Measurements from ENCODE around the gene MICAL2.
A peak's percentile ranks its signal among the peaks of the same experiment; 100 is the strongest.

Gene MICAL2

GRCh38 chr11:12276831-12277475, 166.6 kb downstream of the MICAL2 start:
- DNase-seq = no peak

DNA sequence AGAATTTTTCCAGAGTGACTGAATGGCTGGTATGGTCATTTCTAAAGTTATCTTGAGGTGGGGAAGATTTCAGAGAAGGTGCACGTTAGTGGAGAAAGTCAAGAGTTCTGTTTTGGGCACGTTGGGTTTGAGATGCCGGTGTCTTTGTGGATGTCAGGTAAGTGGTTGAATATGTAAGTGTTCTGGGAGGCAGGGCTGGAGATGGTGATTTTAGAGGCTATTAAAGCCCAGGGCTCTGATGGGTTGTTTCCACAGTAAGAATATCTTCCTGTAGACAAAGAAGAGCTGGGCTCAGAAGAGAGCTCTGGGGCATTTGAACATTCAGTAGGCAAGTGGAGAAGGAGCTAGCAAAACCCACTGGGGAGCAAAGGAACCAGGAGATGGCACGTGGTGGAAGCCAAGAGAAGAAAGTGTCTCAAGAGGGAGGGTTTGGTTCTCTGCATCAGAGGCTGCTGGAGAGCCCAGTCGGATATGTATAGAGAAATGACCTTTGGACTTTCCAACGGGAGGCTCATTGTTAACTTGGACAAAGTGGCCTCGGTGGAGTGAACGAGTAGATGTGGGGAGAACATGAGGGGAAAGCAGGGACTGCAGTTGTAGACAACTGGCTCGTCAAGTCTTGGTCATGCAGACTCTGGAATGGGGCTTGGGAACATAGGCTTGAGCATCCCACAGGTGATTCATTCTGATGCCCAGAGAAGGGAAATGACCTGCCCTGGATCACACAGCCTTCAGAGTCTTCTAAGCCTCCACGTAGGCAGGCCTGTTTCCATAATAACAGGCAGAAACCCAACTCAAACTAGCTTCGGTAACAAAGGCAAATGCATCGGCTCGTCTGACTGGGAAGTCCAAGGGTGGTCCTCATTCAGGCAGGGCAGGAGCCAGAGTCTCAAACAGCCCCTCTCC, 168.6 kb downstream of the MICAL2 start:
- DNase-seq = no peak

GRCh38 chr11:12279672-12280108, 169.3 kb downstream of the MICAL2 start:
- no peak for DNase-seq

- no peak for DNase-seq
Measured at GRCh38 chr11:12280199-12280837, 169.9 kb downstream of the MICAL2 start.

GRCh38 chr11:12280838-12281565, 170.6 kb downstream of the MICAL2 start:
- DNase-seq = no peak

DNA sequence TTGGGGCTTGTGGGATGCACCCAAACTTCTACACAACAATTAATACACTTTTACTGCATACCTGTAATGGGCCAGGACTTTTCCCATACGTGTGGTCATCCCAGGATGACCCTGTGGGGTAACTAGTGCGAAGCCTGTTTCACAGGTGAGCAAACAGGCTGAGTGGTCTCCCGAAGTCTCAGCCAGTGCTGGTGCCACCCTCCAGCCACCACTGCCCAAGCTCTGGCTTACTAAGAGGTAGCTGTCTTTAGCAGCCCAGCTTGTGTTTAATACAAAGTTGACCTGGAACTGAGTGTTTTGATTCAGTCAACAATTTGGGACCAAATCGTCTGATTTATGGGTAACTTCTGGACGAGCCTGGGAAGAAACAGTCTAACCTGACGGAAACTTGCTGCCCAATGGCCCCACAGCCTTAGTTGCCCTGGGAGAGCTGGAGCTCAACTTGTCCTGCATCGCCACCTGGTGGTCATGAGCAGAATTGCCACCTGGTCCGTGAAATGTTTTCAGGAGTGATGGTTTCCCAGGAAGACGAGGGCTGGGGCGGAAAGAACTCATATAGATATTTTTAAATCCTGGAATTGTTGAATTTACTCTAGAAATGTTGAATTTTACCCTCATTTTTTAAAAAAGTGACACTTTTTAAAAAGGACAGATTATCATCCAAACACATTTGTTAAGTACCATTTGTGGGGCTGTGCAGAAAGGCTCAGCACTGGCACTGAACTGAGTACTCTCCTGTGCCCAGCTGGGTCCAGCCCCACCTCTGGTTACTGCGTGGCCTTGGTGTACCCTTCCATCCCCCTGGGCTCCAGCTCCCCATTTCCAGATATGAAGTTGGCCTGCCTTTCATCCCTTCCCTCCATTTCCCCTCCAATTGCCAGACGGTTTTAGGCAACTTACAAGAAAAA, 171.4 kb downstream of the MICAL2 start:
- DNase-seq = peak; percentile 75

GRCh38 chr11:12282676-12283075, 172.3 kb downstream of the MICAL2 start:
- no peak for DNase-seq

GRCh38 chr11:12284316-12285050, 174.1 kb downstream of the MICAL2 start:
- no peak for DNase-seq

DNA sequence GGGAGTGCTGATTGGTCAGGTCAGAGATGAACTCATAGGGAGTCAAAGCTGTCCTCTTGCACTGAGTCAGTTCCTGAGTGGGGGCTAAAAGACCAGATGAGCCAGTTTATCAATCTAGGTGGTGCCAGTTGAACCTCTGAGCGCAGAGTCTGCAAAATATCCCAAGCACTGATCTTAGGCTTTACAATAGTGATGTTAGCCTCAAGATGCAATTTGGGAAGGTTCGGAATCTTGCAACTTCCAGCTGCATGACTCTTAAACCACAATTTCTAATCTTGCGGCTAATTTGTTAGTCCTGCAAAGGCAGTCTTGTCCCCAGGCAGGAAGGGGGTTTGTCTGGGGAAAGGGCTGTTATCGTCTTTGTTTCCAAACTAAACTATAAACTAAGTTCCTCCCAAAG, 174.7 kb downstream of the MICAL2 start:
- DNase-seq = no peak

DNA sequence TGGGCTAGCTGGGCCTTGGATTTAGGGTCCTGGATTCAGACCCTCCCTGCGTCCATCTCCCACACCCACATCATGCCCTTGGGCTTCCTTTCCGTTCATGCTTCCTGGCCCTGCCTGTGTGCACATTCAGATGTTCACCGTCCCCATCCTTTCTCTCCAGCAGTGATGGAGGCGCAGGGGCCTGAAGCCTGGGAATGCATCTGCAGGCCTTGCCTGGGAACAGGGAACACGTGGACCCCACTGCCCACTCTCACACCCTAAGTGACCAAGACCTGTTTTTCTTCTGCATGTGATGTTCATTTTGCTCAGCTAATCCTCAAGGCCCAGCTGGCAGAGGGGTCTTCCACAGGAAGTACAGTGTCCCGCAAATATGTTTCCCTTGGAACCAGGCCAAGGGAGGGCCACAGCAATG, 175.4 kb downstream of the MICAL2 start:
- no peak for DNase-seq

DNA sequence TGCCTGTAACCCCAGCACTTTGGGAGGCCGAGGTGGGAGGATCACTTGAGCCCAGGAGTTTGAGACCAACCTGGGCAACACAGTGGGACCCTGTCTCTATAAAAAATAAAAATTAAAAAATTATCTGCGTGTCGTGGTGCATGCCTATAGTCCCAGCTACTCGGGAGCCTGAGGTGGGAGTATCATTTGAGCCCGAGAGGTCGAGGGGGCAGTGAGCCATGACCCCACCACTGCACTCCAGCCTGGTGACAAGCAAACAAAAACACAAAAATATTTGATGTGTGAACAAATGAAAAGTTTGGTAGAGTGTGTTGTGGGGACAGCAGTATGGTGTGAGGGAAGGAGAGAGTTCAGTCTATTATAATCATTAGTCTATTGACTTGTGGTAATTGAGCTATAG, 176.2 kb downstream of the MICAL2 start:
- no peak for DNase-seq

DNA sequence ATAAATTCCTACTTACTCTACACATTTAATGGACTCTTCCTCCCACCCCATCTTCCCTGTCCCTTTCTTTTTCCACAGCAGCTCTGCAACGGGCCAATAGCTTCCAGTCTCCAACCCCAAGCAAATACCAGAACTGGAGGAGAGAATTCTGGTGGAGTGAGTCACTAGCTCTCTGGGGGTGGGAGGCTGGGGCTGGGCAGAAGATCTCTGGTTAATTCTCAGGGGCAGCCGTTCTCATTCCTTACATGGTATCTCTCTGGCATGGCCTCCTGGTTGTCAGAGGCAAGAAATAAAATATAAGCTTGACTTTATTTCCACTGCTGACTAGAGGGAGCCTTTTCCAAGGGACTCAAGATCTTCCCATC, 176.6 kb downstream of the MICAL2 start:
- no peak for DNase-seq

- no peak for DNase-seq
Measured at GRCh38 chr11:12287374-12288211, 177.2 kb downstream of the MICAL2 start.

DNA sequence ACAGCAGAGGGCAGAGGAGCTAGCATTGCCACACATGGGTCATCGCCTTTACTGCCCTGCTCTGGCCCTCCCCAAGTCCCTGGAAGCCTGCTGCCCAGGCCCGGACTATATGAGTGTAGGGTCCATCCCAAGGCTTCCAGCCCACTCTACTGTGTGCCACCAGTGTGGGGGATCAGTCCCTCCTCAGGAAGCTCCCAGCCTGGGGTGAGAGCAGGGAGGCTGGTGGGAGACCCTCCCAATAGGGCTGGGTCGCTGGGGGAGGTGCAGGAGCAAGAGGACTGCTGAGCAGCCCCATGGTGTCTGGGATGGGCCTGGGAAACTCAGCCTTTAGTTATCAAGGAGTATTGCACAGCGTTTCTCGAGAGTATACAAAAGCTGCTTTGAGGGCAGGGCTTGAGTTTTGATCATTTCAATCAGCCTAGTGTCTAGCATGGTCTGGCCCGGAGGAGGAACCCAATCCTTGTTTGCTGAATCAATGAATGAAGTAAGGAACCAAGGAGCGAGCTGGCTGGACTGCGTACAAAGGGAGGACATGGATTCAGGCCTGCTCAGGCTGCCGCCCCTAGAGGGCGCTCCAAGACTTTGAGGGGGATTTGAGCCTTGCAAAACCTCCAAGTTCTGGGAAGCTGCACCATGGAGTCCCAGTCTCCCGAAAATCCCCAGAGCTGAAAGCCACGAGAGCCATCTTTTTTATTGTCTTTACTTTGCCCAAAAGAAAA, 178.0 kb downstream of the MICAL2 start:
- peak; percentile 37 for DNase-seq

GRCh38 chr11:12288931-12289666, 178.7 kb downstream of the MICAL2 start:
- DNase-seq = no peak

DNA sequence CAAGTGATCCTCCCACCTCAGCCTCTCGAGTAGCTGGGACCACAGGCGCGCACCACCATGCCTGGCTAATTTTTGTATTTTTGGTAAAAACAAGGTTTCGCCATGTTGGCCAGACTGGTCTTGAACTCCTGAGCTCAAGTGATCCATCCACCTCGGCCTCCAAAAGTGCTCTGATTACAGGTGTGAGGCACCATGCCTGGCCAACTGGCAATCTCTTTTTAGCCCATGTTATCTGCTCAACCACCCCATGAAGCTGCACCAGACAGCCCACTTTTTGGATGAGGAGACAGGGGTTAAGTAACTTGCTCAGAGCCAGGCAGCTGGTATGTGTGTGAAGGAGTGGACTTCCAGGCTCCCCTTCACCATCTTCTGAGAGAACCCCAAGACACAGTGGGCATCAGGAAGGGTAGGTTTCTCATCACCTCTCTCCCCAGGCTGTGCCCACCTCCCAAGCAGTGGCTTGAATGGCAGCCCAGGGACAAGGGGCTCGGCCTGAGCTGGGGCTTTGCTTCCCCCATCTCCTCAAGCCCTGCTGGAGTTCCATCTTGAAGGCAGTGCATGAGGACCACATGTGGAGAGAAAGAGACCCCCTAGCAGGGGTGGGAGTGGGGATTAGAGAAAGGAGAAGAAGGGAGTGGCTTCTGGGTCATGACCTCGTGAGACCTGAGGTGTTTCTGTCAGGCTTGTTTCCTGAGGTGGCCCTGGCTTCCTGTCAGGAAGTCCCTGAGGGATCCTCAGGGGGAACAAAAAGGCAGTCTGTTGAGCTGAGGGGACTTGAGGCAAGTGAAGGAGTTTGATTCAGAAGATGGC, 179.5 kb downstream of the MICAL2 start:
- DNase-seq = no peak

DNA sequence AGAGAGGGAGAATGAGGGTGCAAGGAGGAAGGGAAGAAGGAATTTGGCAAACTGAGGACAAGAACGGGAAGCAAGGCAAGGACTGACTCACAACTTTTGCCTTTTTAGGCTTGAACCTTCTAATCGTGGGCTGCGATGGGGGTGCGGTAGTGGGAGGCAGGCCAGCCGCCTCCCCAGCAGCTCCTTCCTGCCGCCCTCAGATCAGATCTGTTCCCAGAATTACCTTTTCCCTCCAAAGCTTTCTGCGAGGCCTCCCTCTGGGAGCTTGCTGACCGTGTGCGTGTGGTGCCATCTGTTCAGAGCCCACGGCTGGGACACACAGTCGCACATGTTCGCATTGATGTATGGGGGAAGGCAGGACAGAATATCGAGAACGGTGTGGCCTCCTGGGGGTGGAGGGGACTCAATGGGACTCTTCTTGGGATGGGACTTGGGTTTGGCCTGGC, 180.1 kb downstream of the MICAL2 start:
- DNase-seq = no peak

GRCh38 chr11:12291313-12291712, 180.9 kb downstream of the MICAL2 start:
- no peak for DNase-seq
